Measurements from ENCODE around the gene DLX5. TPM values are rescaled to one million over a fixed set of nuclear protein-coding genes. Genes with fewer than 3 reads are reported as not detected.

DLX5 gene
- total RNA-seq, 1 donor from 2014 or later: 33.4 TPM

GRCh38 chr7:96991546-96992191 is 33.0 kb downstream of the DLX5 start:
- no peak for DNase-seq (ENCODE audit: low spot score in 2 of 2, unreplicated experiment in 2 of 2)
- no peak for TF ChIP-seq CTCF (IDR thresholded peaks at IDR 0.05; ENCODE audit: unreplicated experiment)
- H3K4me3 Mint-ChIP-seq: no peak overlapping the region

GRCh38 chr7:96989859-96990317 is 34.7 kb downstream of the DLX5 start:
- H3K4me3 Mint-ChIP-seq: no peak overlapping the region

More at GRCh38 chr7:96991546-96992191, 33.0 kb downstream of the DLX5 start:
- H3K9me3 Mint-ChIP-seq: no peaks in the 10 kb centered on the region
- H3K36me3 Mint-ChIP-seq: no peaks in the 10 kb centered on the region
- no peak overlapping the region for H3K27ac Mint-ChIP-seq
- H3K27me3 Mint-ChIP-seq (ENCODE audit: low read depth): peaks cover 97% of the 10 kb centered on the region
- H3K4me1 Mint-ChIP-seq: peaks cover 32% of the 10 kb centered on the region

GRCh38 chr7:96989241-96989858 is 35.3 kb downstream of the DLX5 start:
- H3K4me1 Mint-ChIP-seq: peaks cover 27% of the 10 kb centered on the region

More at GRCh38 chr7:96989859-96990317, 34.7 kb downstream of the DLX5 start:
- Mint-ChIP-seq H3K27me3 (ENCODE audit: low read depth) (peaks cover 96% of the 10 kb centered on the region), H3K27ac (no peak overlapping the region), H3K9me3 (no peaks in the 10 kb centered on the region), H3K36me3 (no peaks in the 10 kb centered on the region), H3K4me1 (peaks cover 27% of the 10 kb centered on the region)
- no peak for TF ChIP-seq CTCF (IDR thresholded peaks at IDR 0.05; ENCODE audit: unreplicated experiment)
- DNase-seq (ENCODE audit: low spot score in 2 of 2, unreplicated experiment in 2 of 2): no peak

GRCh38 chr7:96987719-96988118 is 36.9 kb downstream of the DLX5 start:
- H3K36me3 Mint-ChIP-seq: no peaks in the 10 kb centered on the region
- H3K9me3 Mint-ChIP-seq: no peaks in the 10 kb centered on the region
- no peak overlapping the region for H3K27ac Mint-ChIP-seq
- DNase-seq (ENCODE audit: low spot score in 2 of 2, unreplicated experiment in 2 of 2): no peak
- H3K4me3 Mint-ChIP-seq: no peak overlapping the region
- no peak for TF ChIP-seq CTCF (IDR thresholded peaks at IDR 0.05; ENCODE audit: unreplicated experiment)
- H3K27me3 Mint-ChIP-seq (ENCODE audit: low read depth): peaks cover 91% of the 10 kb centered on the region
- H3K4me1 Mint-ChIP-seq: peaks cover 23% of the 10 kb centered on the region

More at GRCh38 chr7:96989241-96989858, 35.3 kb downstream of the DLX5 start:
- TF ChIP-seq CTCF (IDR thresholded peaks at IDR 0.05; ENCODE audit: unreplicated experiment): no peak
- Mint-ChIP-seq H3K36me3 (no peaks in the 10 kb centered on the region), H3K27ac (no peak overlapping the region), H3K9me3 (no peaks in the 10 kb centered on the region), H3K4me3 (no peak overlapping the region), H3K27me3 (ENCODE audit: low read depth) (peaks cover 96% of the 10 kb centered on the region)
- DNase-seq (ENCODE audit: low spot score in 2 of 2, unreplicated experiment in 2 of 2): no peak

GRCh38 chr7:96986901-96987300 is 37.7 kb downstream of the DLX5 start:
- TF ChIP-seq CTCF (IDR thresholded peaks at IDR 0.05; ENCODE audit: unreplicated experiment): no peak
- peaks cover 85% of the 10 kb centered on the region for H3K27me3 Mint-ChIP-seq (ENCODE audit: low read depth)

More at GRCh38 chr7:96986901-96987300, 37.7 kb downstream of the DLX5 start:
- Mint-ChIP-seq H3K27ac (no peak overlapping the region), H3K36me3 (peaks cover 2% of the 10 kb centered on the region), H3K4me1 (peaks cover 17% of the 10 kb centered on the region), H3K9me3 (no peaks in the 10 kb centered on the region), H3K4me3 (no peak overlapping the region)
- DNase-seq (ENCODE audit: low spot score in 2 of 2, unreplicated experiment in 2 of 2): no peak

Data from mesothelial cell of epicardium (in vitro differentiated cells).